Thymus (tissue), 11 donors: ENCODE results near the gene FAT1. TPM values are rescaled to one million over a fixed set of nuclear protein-coding genes. Genes with fewer than 3 reads are reported as not detected.

ENCODE experiments used
- DNase-seq, 9 donors: peaks; one replicate each; pipeline ENCODE4 v3.0.0-alpha.2; 2013; ENCODE audit warnings: low spot score in 9 of 9, low read depth in 6 of 9, missing footprints in 1 of 9
- H3K27ac ChIP-seq, 2 donors: one replicate each; pipeline ENCODE4 v1.5.1; 2013; ENCODE audit warnings: control low read depth in 1 of 2, low read depth in 1 of 2, low read length in 1 of 2, mild to moderate bottlenecking in 1 of 2, moderate library complexity in 1 of 2
- H3K27me3 ChIP-seq, 2 donors: one replicate each; pipeline ENCODE4 v1.5.1; 2013; ENCODE audit warnings: low read length in 1 of 2; ENCODE audit not compliant: control insufficient read depth in 2 of 2, insufficient read depth in 1 of 2
- H3K36me3 ChIP-seq, 2 donors: one replicate each; pipeline ENCODE4 v1.5.1; 2013; ENCODE audit warnings: low read length in 1 of 2, mild to moderate bottlenecking in 1 of 2, moderate library complexity in 1 of 2; ENCODE audit not compliant: control insufficient read depth in 2 of 2, insufficient read depth in 2 of 2
- H3K4me1 ChIP-seq, 2 donors: one replicate each; pipeline ENCODE4 v1.5.1; 2013; ENCODE audit warnings: low read length in 2 of 2; ENCODE audit not compliant: control insufficient read depth in 2 of 2, insufficient read depth in 2 of 2
- H3K4me3 ChIP-seq, 2 donors: one replicate each; pipeline ENCODE4 v1.5.1; 2013; ENCODE audit warnings: low read length in 2 of 2, control low read depth in 1 of 2, mild to moderate bottlenecking in 1 of 2
- H3K9me3 ChIP-seq, 2 donors: one replicate each; pipeline ENCODE4 v1.5.1; 2013; ENCODE audit warnings: low read length in 1 of 2, mild to moderate bottlenecking in 1 of 2; ENCODE audit not compliant: control insufficient read depth in 2 of 2, insufficient read depth in 1 of 2
- WGBS: extraction: QIAGEN DNeasy Blood & Tissue Kit; methylation state at CpG from one replicate; pipeline ENCODE4 v1.1.7; 2013; 5-methylcytosine and 5-hydroxymethylcytosine counted together
- polyA plus RNA-seq: library from polyadenylated mRNA; stranded (reverse); fragments of 200-250 nt; gene quantifications from one replicate; pipeline ENCODE4 v1.2.3, GENCODE V29; 2013
- total RNA-seq: library from RNA; stranded (reverse); fragments of 120-200 nt; gene quantifications from one replicate; pipeline ENCODE4 v1.2.4, GENCODE V29; 2013
- donor health status: healthy.

Gene FAT1
- total and polyA plus RNA-seq, 2 donors, result 9.0 to 16.1 TPM

DNA sequence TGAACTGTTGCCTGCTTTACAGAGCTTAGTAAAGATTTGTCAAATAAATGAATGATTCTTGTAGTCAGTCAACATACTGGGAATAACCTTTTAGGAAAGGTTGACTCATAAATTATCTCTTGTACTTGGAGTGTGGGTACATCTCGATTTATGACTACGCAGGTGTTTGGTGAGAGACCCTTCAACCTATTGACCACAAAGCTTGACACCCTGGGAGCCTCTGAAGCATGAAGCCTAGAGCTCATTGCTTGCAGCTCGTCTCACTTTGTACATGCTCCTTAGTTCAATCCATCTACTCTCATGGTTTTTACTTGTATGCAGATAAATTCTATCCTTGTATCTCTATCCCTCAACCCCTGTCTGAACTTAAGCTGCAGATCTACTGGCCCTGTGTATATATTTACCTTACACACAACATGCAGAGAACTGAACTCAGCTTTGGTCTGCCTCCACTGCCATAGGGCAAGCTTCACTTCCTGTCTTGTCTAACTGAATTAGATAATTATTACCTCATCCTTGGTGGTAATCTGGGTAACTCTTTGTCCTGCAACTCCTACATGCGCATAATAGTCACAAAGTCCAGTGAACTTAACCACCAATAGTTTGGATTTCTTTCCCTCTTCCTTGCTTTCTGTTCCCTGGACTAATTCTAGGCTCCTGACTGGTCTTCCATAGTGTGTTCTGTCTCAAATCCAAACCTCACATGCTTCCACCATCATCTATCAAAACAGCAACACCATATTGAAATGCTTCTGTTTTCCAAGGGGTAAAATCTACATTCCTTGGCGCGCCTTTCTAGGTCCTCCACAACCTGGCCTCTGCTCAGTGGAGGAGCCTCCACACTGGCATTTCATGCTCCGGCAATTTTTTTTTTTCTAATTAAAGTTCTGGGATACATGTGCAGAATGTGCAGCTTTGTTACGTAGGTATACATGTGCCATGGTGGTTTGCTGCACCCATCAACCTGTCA is 32.2 kb upstream of the FAT1 start:
- 96% methylated on average over 8 of the region's 8 CpGs for WGBS
- no peak for DNase-seq
- Histone ChIP-seq H3K4me1 (no peaks in the 10 kb centered on the region), H3K36me3 (no peaks in the 10 kb centered on the region), H3K27ac (no peak overlapping the region), H3K4me3 (no peak overlapping the region), H3K27me3 (no peaks in the 10 kb centered on the region), H3K9me3 (peaks cover 0 to 4% of the 10 kb centered on the region in 2 donors)

DNA sequence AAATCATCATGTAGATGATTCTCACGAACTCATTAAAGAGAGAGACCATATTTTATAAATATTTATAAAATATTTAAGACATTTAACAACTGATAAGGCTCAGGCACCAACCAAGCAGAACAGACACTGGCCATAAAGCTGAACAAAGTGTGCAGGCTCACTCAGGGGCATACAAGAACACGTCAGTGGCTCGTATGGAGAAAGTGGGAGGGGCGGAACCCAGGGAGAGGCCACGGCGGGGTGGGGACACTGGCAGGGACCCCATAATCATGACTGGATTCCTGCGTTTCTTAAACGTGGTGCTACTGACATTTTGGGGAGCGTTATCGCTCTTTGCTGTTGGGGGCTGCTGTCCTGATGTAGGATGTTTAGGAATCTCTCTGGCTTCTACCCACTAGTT is 31.3 kb upstream of the FAT1 start:
- no peak overlapping the region for H3K27ac ChIP-seq
- no peak overlapping the region for H3K4me3 ChIP-seq
- H3K36me3 ChIP-seq, result no peaks in the 10 kb centered on the region
- no peak for DNase-seq
- no peaks in the 10 kb centered on the region for H3K4me1 ChIP-seq
- WGBS, result 86% methylated on average over 10 of the region's 10 CpGs
- peaks cover 0 to 3% of the 10 kb centered on the region in 2 donors for H3K9me3 ChIP-seq
- no peaks in the 10 kb centered on the region for H3K27me3 ChIP-seq

DNA sequence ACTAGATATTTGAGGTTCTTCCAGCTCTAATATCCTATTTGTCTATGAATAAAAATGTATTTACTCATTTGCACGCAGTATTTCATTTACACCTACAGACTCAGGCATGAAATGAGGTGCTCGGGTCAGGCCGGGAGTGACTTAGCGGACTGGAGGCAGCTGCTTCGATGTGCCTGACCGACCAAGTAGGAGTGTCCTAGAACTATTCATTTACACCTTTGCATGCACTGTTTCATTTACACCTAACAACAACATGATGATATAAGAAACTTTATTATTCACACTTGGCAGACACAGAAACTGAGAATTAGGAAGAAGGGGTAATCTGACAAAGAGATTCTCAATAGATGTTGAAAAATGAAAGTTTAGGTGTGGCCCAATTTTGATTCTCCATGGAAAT is 28.7 kb upstream of the FAT1 start:
- no peak overlapping the region for H3K4me3 ChIP-seq
- H3K9me3 ChIP-seq, result no peaks in the 10 kb centered on the region
- DNase-seq, result no peak
- H3K27ac ChIP-seq, result no peak overlapping the region
- no peaks in the 10 kb centered on the region for H3K27me3 ChIP-seq
- H3K4me1 ChIP-seq, result no peaks in the 10 kb centered on the region
- H3K36me3 ChIP-seq, result no peaks in the 10 kb centered on the region
- WGBS, result 86% methylated on average over 6 of the region's 6 CpGs

DNA sequence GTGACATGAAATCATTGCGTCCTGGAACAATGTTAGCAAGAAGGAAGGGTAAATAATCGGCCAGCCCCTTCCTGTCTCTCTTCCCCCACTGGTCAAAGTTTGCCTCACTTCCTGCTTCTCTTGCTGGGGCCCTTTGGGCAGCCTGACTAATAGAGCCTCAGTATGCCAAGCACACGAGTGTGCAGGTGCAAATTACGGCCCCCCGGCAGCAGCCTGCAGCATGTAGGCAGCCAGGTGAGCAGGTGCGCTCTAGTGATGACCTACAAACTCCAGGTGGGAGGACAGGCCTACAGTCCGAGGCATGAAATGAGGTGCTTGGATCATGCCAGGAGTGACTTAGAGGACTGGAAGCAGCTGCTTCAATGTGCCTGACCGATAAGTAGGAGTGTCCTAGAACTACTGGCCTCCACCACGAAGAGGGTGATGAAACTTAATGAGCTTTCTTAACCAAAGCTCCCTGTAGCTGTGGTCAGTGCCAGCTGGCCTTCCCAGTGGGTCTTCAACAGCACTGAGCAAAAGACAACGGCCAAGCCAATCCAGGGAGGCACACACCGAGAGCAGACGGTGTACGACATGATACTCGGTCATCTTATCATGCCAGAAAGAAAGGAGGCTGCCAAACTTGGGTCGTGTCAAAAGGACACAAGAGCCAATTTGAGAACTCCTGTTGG is 26.1 kb upstream of the FAT1 start:
- no peak for DNase-seq
- no peaks in the 10 kb centered on the region for H3K36me3 ChIP-seq
- no peaks in the 10 kb centered on the region for H3K4me1 ChIP-seq
- no peak overlapping the region for H3K4me3 ChIP-seq
- H3K27me3 ChIP-seq, result no peaks in the 10 kb centered on the region
- 83% methylated on average over 15 of the region's 15 CpGs for WGBS
- H3K9me3 ChIP-seq, result peaks cover 0 to 3% of the 10 kb centered on the region in 2 donors
- H3K27ac ChIP-seq, result no peak overlapping the region

DNA sequence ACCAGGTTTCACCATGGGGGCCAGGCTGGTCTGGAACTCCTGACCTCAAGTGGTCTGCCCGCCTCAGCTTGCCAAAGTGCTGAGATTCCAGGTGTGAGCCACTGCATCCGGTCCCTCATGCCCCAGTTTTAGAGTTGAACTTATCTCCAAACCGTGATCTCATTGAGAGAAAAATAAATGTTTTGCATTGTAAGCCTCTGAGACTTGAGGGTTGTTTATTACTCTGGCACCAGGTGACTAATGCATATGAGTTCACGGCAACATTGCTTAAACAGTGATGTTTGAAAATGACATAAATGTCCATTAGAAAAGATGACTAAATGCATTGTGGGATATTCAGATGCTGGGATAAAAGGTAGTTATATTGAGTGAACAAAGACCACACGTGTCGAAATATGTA is 22.9 kb upstream of the FAT1 start:
- Histone ChIP-seq H3K27ac (no peak overlapping the region), H3K4me3 (no peak overlapping the region), H3K27me3 (no peaks in the 10 kb centered on the region), H3K4me1 (no peaks in the 10 kb centered on the region), H3K9me3 (peaks cover 0 to 3% of the 10 kb centered on the region in 2 donors), H3K36me3 (no peaks in the 10 kb centered on the region)
- 92% methylated on average over 6 of the region's 6 CpGs for WGBS
- DNase-seq, result no peak

DNA sequence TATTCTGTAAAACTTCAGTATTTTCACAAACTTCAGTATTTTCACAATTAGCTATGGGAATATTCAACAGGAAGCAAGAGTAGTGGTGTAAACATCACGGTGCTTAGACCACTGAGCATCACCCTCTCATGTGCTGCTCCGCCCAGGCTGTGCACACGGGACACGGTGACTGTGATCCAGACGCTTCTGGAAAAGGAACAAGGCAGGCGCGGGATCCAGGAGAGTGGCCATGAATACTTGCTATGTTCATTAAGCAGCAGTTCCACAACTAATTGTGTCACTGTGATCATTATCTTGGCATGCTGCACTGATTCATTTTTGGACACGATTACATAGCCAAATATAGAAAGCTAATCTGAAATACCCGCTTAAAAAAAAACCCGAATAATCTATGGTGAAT is 19.6 kb upstream of the FAT1 start:
- no peak overlapping the region for H3K4me3 ChIP-seq
- no peaks in the 10 kb centered on the region for H3K27me3 ChIP-seq
- H3K36me3 ChIP-seq, result no peaks in the 10 kb centered on the region
- 88% methylated on average over 10 of the region's 10 CpGs for WGBS
- DNase-seq, result no peak
- no peak overlapping the region for H3K27ac ChIP-seq
- no peaks in the 10 kb centered on the region for H3K4me1 ChIP-seq
- peaks cover 0 to 6% of the 10 kb centered on the region in 2 donors for H3K9me3 ChIP-seq

DNA sequence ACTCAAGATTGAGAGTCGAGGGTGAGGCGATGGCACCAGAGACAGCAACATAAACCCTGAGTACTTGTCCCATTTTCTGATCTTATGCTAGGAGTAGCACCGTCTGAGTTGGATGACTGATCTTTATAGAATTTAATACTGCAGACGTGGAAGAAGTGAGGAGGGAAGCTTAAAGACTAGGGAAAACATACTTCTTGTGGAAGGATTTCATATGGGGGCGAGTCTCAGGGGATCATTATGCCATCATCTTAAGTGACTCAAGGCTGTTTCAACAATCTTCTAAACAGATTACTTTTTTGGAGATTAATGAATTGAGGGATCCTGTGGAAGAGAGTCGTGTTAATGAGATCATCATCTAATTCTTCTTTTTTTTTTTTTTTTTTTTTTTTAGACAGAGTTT is 17.2 kb upstream of the FAT1 start:
- 90% methylated on average over 6 of the region's 6 CpGs for WGBS
- H3K4me3 ChIP-seq, result no peak overlapping the region
- H3K36me3 ChIP-seq, result no peaks in the 10 kb centered on the region
- no peaks in the 10 kb centered on the region for H3K27me3 ChIP-seq
- peaks cover 0 to 6% of the 10 kb centered on the region in 2 donors for H3K9me3 ChIP-seq
- no peaks in the 10 kb centered on the region for H3K4me1 ChIP-seq
- no peak for DNase-seq
- H3K27ac ChIP-seq, result no peak overlapping the region

DNA sequence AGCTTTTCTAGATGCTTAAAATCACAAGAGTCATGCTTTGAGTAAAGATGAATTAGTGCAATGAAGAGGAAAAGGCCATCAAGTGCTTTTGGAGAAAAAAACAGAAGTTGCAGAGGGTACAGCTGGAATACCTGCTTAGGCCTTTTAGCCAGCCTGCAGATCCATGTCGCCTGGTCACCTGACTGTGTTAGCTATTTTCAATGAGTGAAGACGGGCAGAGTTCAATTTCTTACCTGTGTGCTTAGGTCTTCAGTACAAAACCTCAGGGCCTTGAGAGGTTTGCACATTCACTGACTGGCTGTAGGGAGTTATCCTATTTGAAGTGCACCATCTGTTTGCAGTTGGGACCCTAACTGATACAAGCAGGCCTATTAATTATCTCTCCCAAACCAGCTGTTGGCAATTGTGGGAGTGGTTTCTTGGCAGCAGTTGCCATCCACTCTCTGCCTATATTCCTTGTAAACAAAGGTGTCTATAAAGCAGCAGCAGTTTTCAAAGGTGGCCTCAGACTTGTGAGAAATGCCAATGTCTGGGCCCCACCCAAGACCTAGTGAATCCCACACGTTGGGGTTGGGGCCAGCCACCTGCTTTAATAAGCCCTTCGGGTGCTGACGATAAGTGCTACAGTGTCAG is 16.3 kb upstream of the FAT1 start:
- DNase-seq, result no peak
- H3K27ac ChIP-seq, result no peak overlapping the region
- no peaks in the 10 kb centered on the region for H3K36me3 ChIP-seq
- no peak overlapping the region for H3K4me3 ChIP-seq
- H3K4me1 ChIP-seq, result no peaks in the 10 kb centered on the region
- H3K9me3 ChIP-seq, result peaks cover 0 to 2% of the 10 kb centered on the region in 2 donors
- 91% methylated on average over 5 of the region's 5 CpGs for WGBS
- no peaks in the 10 kb centered on the region for H3K27me3 ChIP-seq

DNA sequence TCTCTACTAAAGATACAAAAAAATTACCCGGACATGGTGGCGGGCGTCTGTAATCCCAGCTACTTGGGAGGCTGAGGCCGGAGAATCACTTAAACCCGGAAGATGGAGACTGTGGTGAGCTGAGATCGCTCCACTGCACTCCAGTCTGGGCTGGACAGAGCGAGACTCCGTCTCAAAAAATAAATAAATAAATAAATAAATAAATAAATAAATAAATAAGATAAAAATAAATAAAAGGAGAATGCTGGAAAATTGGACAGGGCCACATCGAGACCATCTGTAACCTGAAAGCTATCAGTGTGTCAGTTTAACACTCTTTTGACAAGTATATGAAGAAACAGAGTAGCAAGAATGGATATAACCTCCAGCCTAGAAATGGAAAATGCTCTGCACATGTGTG is 15.7 kb upstream of the FAT1 start:
- H3K9me3 ChIP-seq, result peaks cover 0 to 2% of the 10 kb centered on the region in 2 donors
- WGBS, result 92% methylated on average over 9 of the region's 9 CpGs
- H3K36me3 ChIP-seq, result no peaks in the 10 kb centered on the region
- H3K4me1 ChIP-seq, result no peaks in the 10 kb centered on the region
- DNase-seq, result no peak
- H3K4me3 ChIP-seq, result no peak overlapping the region
- H3K27ac ChIP-seq, result no peak overlapping the region
- no peaks in the 10 kb centered on the region for H3K27me3 ChIP-seq
